Activated naive CD4-positive, alpha-beta T cell treated with anti-CD3 and anti-CD28 coated beads, Interleukin-2, amount 50 U/mL, for 24 hours (primary cell): ENCODE measurements around the gene RIPPLY2.
A peak's percentile ranks its signal among the peaks of the same experiment; 100 is the strongest.
"Not testable (repeated sequence)": the region's sequence is repeated elsewhere in the genome, so short reads cannot be mapped to it uniquely, and the experiment has no call there.

Experiments used
- H3K27ac Mint-ChIP-seq: one replicate; pipeline ENCODE4 v1.8.0; 2021; ENCODE audit warnings: mild to moderate bottlenecking, mixed read lengths
- H3K27me3 Mint-ChIP-seq: one replicate; pipeline ENCODE4 v1.8.0; 2021; ENCODE audit warnings: mixed read lengths
- H3K36me3 Mint-ChIP-seq: one replicate; pipeline ENCODE4 v1.8.0; 2021; ENCODE audit warnings: mixed read lengths
- H3K4me1 Mint-ChIP-seq: one replicate; pipeline ENCODE4 v1.8.0; 2021; ENCODE audit warnings: mixed read lengths
- H3K4me3 Mint-ChIP-seq: one replicate; pipeline ENCODE4 v1.8.0; 2021; ENCODE audit warnings: mild to moderate bottlenecking, mixed read lengths
- H3K9me3 Mint-ChIP-seq: one replicate; pipeline ENCODE4 v1.8.0; 2021; ENCODE audit warnings: mixed read lengths

Gene RIPPLY2

GRCh38 chr6:83875843-83876242 is 22.7 kb downstream of the RIPPLY2 start:
- Mint-ChIP-seq H3K4me1 (peaks cover 67% of the 10 kb centered on the region), H3K27ac (no peak overlapping the region), H3K9me3 (no peaks in the 10 kb centered on the region), H3K4me3 (no peak overlapping the region), H3K27me3 (no peaks in the 10 kb centered on the region), H3K36me3 (peaks cover 11% of the 10 kb centered on the region)

GRCh38 chr6:83878902-83879644 is 25.9 kb downstream of the RIPPLY2 start:
- Mint-ChIP-seq H3K27ac (no peak overlapping the region), H3K9me3 (no peaks in the 10 kb centered on the region), H3K4me1 (peaks cover 47% of the 10 kb centered on the region), H3K4me3 (no peak overlapping the region), H3K27me3 (no peaks in the 10 kb centered on the region), H3K36me3 (peaks cover 4% of the 10 kb centered on the region)

GRCh38 chr6:83879746-83880145 is 26.6 kb downstream of the RIPPLY2 start:
- no peak overlapping the region for H3K4me3 Mint-ChIP-seq
- H3K9me3 Mint-ChIP-seq = no peaks in the 10 kb centered on the region
- peaks cover 2% of the 10 kb centered on the region for H3K36me3 Mint-ChIP-seq
- H3K4me1 Mint-ChIP-seq = peaks cover 49% of the 10 kb centered on the region
- H3K27ac Mint-ChIP-seq = no peak overlapping the region
- no peaks in the 10 kb centered on the region for H3K27me3 Mint-ChIP-seq

- Mint-ChIP-seq H3K27ac (no peak overlapping the region), H3K4me3 (no peak overlapping the region), H3K27me3 (no peaks in the 10 kb centered on the region), H3K36me3 (no peaks in the 10 kb centered on the region), H3K4me1 (peaks cover 33% of the 10 kb centered on the region), H3K9me3 (no peaks in the 10 kb centered on the region)
Measured at GRCh38 chr6:83883240-83883639, 30.1 kb downstream of the RIPPLY2 start.

- H3K9me3 Mint-ChIP-seq = no peaks in the 10 kb centered on the region
- H3K27ac Mint-ChIP-seq = no peak overlapping the region
- peak overlapping the region; percentile 30 for H3K4me3 Mint-ChIP-seq
- peaks cover 36% of the 10 kb centered on the region for H3K4me1 Mint-ChIP-seq
- no peaks in the 10 kb centered on the region for H3K36me3 Mint-ChIP-seq
- H3K27me3 Mint-ChIP-seq = no peaks in the 10 kb centered on the region
Measured at GRCh38 chr6:83884523-83884922, 31.4 kb downstream of the RIPPLY2 start.

- no peaks in the 10 kb centered on the region for H3K27me3 Mint-ChIP-seq
- H3K36me3 Mint-ChIP-seq = peaks cover 1% of the 10 kb centered on the region
- no peaks in the 10 kb centered on the region for H3K9me3 Mint-ChIP-seq
- no peak overlapping the region for H3K4me3 Mint-ChIP-seq
- H3K4me1 Mint-ChIP-seq = peaks cover 35% of the 10 kb centered on the region
- no peak overlapping the region for H3K27ac Mint-ChIP-seq
Measured at GRCh38 chr6:83885984-83886383, 32.8 kb downstream of the RIPPLY2 start.

- H3K4me1 Mint-ChIP-seq = peaks cover 55% of the 10 kb centered on the region
- no peaks in the 10 kb centered on the region for H3K27me3 Mint-ChIP-seq
- no peaks in the 10 kb centered on the region for H3K9me3 Mint-ChIP-seq
Measured at GRCh38 chr6:83889621-83890020, 36.5 kb downstream of the RIPPLY2 start.

GRCh38 chr6:83890520-83890919 is 37.4 kb downstream of the RIPPLY2 start:
- H3K27me3 Mint-ChIP-seq = no peaks in the 10 kb centered on the region
- H3K27ac Mint-ChIP-seq = no peak overlapping the region
- H3K9me3 Mint-ChIP-seq = no peaks in the 10 kb centered on the region
- H3K4me3 Mint-ChIP-seq = no peak overlapping the region
- H3K4me1 Mint-ChIP-seq = peaks cover 59% of the 10 kb centered on the region
- peaks cover 5% of the 10 kb centered on the region for H3K36me3 Mint-ChIP-seq

More at GRCh38 chr6:83889621-83890020, 36.5 kb downstream of the RIPPLY2 start:
- Mint-ChIP-seq H3K27ac (no peak overlapping the region), H3K4me3 (no peak overlapping the region), H3K36me3 (peaks cover 5% of the 10 kb centered on the region)

- H3K36me3 Mint-ChIP-seq = peaks cover 11% of the 10 kb centered on the region
- no peaks in the 10 kb centered on the region for H3K27me3 Mint-ChIP-seq
- H3K4me1 Mint-ChIP-seq = peaks cover 59% of the 10 kb centered on the region
- no peaks in the 10 kb centered on the region for H3K9me3 Mint-ChIP-seq
- no peak overlapping the region for H3K4me3 Mint-ChIP-seq
- no peak overlapping the region for H3K27ac Mint-ChIP-seq
Measured at GRCh38 chr6:83891586-83891985, 38.4 kb downstream of the RIPPLY2 start.

- Mint-ChIP-seq H3K27me3 (no peaks in the 10 kb centered on the region), H3K4me3 (no peak overlapping the region), H3K27ac (no peak overlapping the region), H3K4me1 (peaks cover 59% of the 10 kb centered on the region), H3K9me3 (no peaks in the 10 kb centered on the region), H3K36me3 (peaks cover 15% of the 10 kb centered on the region)
Measured at GRCh38 chr6:83893024-83893423, 39.9 kb downstream of the RIPPLY2 start.

GRCh38 chr6:83897094-83897493 is 43.9 kb downstream of the RIPPLY2 start:
- not testable (repeated sequence) for H3K27ac Mint-ChIP-seq, H3K27me3 Mint-ChIP-seq, H3K4me3 Mint-ChIP-seq, H3K9me3 Mint-ChIP-seq
- Mint-ChIP-seq H3K4me1 (peaks cover 43% of the 10 kb centered on the region), H3K36me3 (peaks cover 29% of the 10 kb centered on the region)

GRCh38 chr6:83901624-83902023 is 48.5 kb downstream of the RIPPLY2 start:
- Mint-ChIP-seq H3K36me3 (peaks cover 52% of the 10 kb centered on the region), H3K4me1 (peaks cover 48% of the 10 kb centered on the region), H3K4me3 (no peak overlapping the region), H3K27me3 (no peaks in the 10 kb centered on the region), H3K27ac (no peak overlapping the region), H3K9me3 (peaks cover 20% of the 10 kb centered on the region)

GRCh38 chr6:83904395-83904794 is 51.2 kb downstream of the RIPPLY2 start:
- Mint-ChIP-seq H3K9me3 (peaks cover 20% of the 10 kb centered on the region), H3K4me1 (peaks cover 67% of the 10 kb centered on the region)

GRCh38 chr6:83905648-83906047 is 52.5 kb downstream of the RIPPLY2 start:
- Mint-ChIP-seq H3K4me1 (peaks cover 68% of the 10 kb centered on the region), H3K27ac (no peak overlapping the region), H3K9me3 (peaks cover 20% of the 10 kb centered on the region), H3K4me3 (no peak overlapping the region), H3K27me3 (no peaks in the 10 kb centered on the region), H3K36me3 (peaks cover 62% of the 10 kb centered on the region)

More at GRCh38 chr6:83904395-83904794, 51.2 kb downstream of the RIPPLY2 start:
- Mint-ChIP-seq H3K27me3 (no peaks in the 10 kb centered on the region), H3K36me3 (peaks cover 59% of the 10 kb centered on the region), H3K4me3 (no peak overlapping the region), H3K27ac (no peak overlapping the region)
